GM12878 (cell line): ENCODE measurements around the gene ZNF132. TPM values are rescaled to one million over a fixed set of nuclear protein-coding genes. Genes with fewer than 3 reads are reported as not detected.

ENCODE experiments used
- CHD4 ChIP-seq: fragments of 200-600 bp; sonication (generic); IDR thresholded peaks from 2 replicates; pipeline ENCODE4 v1.6.1; 2016; ENCODE audit warnings: mild to moderate bottlenecking
- FOS ChIP-seq: IDR thresholded peaks from 3 replicates; pipeline ENCODE4 v1.6.1; 2011; ENCODE audit warnings: borderline replicate concordance; ENCODE audit not compliant: insufficient read length; ENCODE audit errors: extremely low read depth
- IKZF1 ChIP-seq: fragments of 450-650 bp; conservative IDR thresholded peaks from 2 replicates; pipeline ENCODE4 v1.6.1; 2017; ENCODE audit warnings: antibody characterized with exemption, mild to moderate bottlenecking
- JUND ChIP-seq: IDR thresholded peaks from 2 replicates; pipeline ENCODE4 v1.6.1; 2012; ENCODE audit warnings: low read depth, mild to moderate bottlenecking, low read length, improper control_type of control experiment, moderate library complexity
- MAX ChIP-seq: IDR thresholded peaks from 2 replicates; pipeline ENCODE4 v1.6.1; 2012; ENCODE audit warnings: low read depth, low read length, improper control_type of control experiment
- MYB ChIP-seq: fragments of 150-350 bp; IDR thresholded peaks from 2 replicates; pipeline ENCODE4 v1.6.1; 2014; ENCODE audit warnings: mild to moderate bottlenecking, low read depth, low read length, borderline replicate concordance
- NBN ChIP-seq: fragments of 450-650 bp; IDR thresholded peaks from 2 replicates; pipeline ENCODE4 v1.6.1; 2016
- NFYA ChIP-seq: IDR thresholded peaks from 2 replicates; pipeline ENCODE4 v1.6.1; 2011; ENCODE audit warnings: low read depth, mild to moderate bottlenecking, low read length, improper control_type of control experiment, borderline replicate concordance
- PAX8 ChIP-seq: fragments of 450-650 bp; IDR thresholded peaks from 2 replicates; pipeline ENCODE4 v1.6.1; 2017; ENCODE audit warnings: mild to moderate bottlenecking, moderate library complexity
- POLR2AphosphoS2 ChIP-seq: IDR thresholded peaks from 2 replicates; pipeline ENCODE4 v1.6.1; 2011; ENCODE audit warnings: low read depth, mild to moderate bottlenecking, low read length, improper control_type of control experiment, moderate library complexity
- RAD21 ChIP-seq: IDR thresholded peaks from 2 replicates; pipeline ENCODE4 v1.6.1; 2011; ENCODE audit warnings: mild to moderate bottlenecking, low read depth, low read length, moderate library complexity; ENCODE audit not compliant: insufficient read depth
- REST ChIP-seq: IDR thresholded peaks from 2 replicates; pipeline ENCODE4 v1.6.1; 2012; ENCODE audit warnings: mild to moderate bottlenecking, low read depth, low read length
- RUNX3 ChIP-seq: IDR thresholded peaks from 2 replicates; pipeline ENCODE4 v1.6.1; 2012; ENCODE audit warnings: low read length, inconsistent platforms
- SIN3A ChIP-seq: IDR thresholded peaks from 2 replicates; pipeline ENCODE4 v1.6.1; 2012; ENCODE audit warnings: low read depth, low read length, improper control_type of control experiment
- SMAD1 ChIP-seq: fragments of 450-650 bp; IDR thresholded peaks from 2 replicates; pipeline ENCODE4 v1.6.1; 2018; ENCODE audit warnings: mild to moderate bottlenecking, low read depth; ENCODE audit not compliant: partially characterized antibody
- SREBF2 ChIP-seq: IDR thresholded peaks from 2 replicates; pipeline ENCODE4 v1.6.1; 2012; ENCODE audit warnings: mild to moderate bottlenecking, low read length
- STAT3 ChIP-seq: IDR thresholded peaks from 2 replicates; pipeline ENCODE4 v1.6.1; 2011; ENCODE audit warnings: low read depth, low read length, improper control_type of control experiment
- SUPT20H ChIP-seq: IDR thresholded peaks from 2 replicates; pipeline ENCODE4 v1.6.1; 2011; ENCODE audit warnings: low read depth, mild to moderate bottlenecking, low read length, moderate library complexity, borderline replicate concordance; ENCODE audit not compliant: control insufficient read depth
- ZBTB33 ChIP-seq: fragments of 450-650 bp; IDR thresholded peaks from 2 replicates; pipeline ENCODE4 v1.6.1; 2017; ENCODE audit warnings: mild to moderate bottlenecking
- ZBTB40 ChIP-seq: fragments of 450-650 bp; IDR thresholded peaks from 2 replicates; pipeline ENCODE4 v1.6.1; 2016; ENCODE audit warnings: mild to moderate bottlenecking, moderate library complexity, borderline replicate concordance
- polyA plus RNA-seq, 11 experiments: library from polyadenylated mRNA; depleted of rRNA in 4 of 11; unstranded in 6 of 11; stranded (reverse) in 5 of 11; fragments of >200 nt; fragmentation: Nextera tagmentation in 4 of 11; fragmentation: Illumina TruSeq in 1 of 11; extraction: Ambion mirVana in 4 of 11; extraction: Trizol in 1 of 11; gene quantifications; 1 replicate in 1 of 11; 2 replicates in 10 of 11; pipeline versions ENCODE4 v1.2.1 to v1.2.3, GENCODE V29; 2011 to 2016; ENCODE audit warnings: inconsistent platforms in 2 of 11, missing spikeins in 2 of 11, low read depth in 1 of 11
- total RNA-seq, 4 experiments: library from RNA; depleted of rRNA in 3 of 4; stranded (reverse); fragments of >200 nt in 3 of 4; fragmentation: Illumina TruSeq in 1 of 4; extraction: Trizol in 1 of 4; gene quantifications; 2 replicates each; pipeline versions ENCODE4 v1.2.1 to v1.2.3, GENCODE V29; 2013 to 2021

The ZNF132 gene
- total and polyA plus RNA-seq, 10 of the 15 experiments (the other 5 are each of a cell fraction or from before 2014, with no cell fraction given): 0.56 to 4.0 (median 2.3) TPM

- TF ChIP-seq SUPT20H (no peak), PAX8 (no peak), NBN (no peak), NFYA (no peak), SREBF2 (peak; percentile 33; the same call in 1 of the 2 replicates), POLR2AphosphoS2 (peak; percentile 92), REST (no peak), ZBTB40 (peak; percentile 96), STAT3 (no peak), RUNX3 (peak; percentile 60), MAX (peak; percentile 92), IKZF1 (peak; percentile 90), SIN3A (no peak; the same call in 1 of the 2 replicates), FOS (no peak), ZBTB33 (no peak), RAD21 (no peak), JUND (no peak), MYB (no peak), CHD4 (no peak), SMAD1 (no peak)
Observed at GRCh38 chr19:58386576-58387337, 53.2 kb downstream of the ZNF132 start, which contains the start of gene RPS5 (continued).
